Measurements from ENCODE around the gene CCDC12.
"Not testable (repeated sequence)": the region's sequence is repeated elsewhere in the genome, so short reads cannot be mapped to it uniquely, and the experiment has no call there.

CCDC12 gene

DNA sequence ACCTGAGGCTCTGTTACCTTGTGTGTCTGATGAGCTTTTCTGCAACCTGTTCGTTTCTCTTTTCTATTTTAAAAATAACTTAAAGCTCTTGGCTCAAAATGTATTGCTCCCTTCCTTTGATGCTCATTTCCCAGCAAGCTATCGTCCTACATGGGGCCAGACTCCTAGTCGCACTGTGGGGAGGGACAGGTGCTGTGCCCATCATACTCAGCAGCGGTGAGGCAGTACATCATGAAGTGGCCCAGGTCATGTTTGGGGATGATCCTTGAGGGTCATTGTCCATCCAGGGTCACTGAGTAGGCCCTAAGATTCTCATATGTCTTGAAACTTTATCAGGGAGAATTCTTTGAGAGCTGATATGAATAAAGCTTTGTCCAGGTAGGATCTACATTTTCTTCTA lies 57.9 kb downstream of the CCDC12 start:
- DNase-seq = no peak

DNA sequence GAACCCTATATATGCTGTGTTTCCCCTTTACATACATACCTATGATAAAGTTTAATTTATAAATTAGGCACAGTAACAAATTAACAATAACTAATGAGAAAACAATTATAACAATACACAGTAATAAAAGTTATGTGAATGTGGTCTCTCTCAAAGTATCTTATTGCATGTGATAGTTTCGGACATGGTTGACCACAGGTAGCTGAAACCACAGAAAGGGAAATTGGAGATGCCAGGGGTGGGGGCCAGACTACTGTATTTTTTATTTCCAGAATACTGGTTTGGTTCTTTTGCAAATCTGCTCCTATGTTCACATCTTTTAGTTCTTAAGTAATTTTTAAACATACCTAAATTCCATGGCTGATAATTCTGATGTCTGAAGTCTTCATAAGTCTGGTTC lies 58.3 kb downstream of the CCDC12 start:
- DNase-seq = no peak

DNA sequence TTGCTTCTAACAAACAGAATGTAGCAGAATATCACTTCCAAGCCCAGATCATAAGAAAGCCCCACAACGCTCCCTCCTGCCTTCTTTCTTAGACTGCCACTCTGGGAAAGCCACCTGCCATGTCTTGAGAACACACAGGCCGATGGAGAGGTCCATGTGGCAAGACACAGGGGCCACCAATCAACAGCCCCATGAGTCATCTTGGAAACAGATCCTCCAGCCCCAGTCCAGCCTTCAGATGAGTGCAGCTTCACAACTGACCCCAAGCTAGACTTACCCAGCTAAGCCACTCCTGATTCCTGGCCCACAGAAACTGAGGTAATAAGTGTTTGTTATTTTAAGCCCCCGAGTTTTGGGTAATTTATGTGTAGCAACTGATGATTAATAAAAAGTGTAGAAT lies 59.3 kb downstream of the CCDC12 start:
- no peak for DNase-seq

DNA sequence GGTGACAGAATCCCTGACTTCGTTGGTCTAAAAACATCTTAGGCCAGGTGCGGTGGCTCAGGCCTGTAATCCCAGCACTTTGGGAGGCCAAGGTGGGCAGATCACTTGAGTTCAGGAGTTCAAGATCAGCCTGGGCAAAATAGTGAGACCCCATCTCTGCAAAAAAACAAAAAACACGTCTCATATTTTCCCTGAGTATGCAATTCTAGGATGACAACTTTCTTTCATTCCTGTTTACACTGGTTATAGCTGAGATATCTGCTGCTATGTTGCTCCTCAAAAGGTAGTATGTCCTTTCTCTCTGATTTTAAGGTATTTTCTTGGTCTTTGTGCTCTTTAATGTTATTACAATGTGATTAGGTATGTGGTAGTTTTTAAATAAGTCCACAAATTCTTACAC lies 59.7 kb downstream of the CCDC12 start:
- DNase-seq = no peak

DNA sequence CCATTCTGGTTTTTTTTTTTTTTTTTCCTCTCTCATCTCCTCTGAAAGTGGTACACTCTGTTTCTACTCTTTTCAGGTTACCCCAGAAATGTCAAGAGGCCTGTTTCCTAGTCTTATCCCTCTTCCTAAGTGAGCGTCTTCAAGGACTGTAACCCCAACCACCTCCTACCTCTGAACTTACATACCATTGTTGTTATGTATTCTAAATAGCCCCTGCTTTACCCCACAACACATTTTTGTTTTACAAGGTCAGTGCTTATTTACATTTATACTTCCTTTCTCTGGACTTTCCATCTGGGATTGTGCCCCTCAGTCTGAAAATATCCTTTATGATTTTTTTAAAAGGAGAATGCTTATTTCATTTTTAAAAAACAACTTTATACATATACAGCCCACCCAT lies 60.3 kb downstream of the CCDC12 start:
- DNase-seq = no peak

DNA sequence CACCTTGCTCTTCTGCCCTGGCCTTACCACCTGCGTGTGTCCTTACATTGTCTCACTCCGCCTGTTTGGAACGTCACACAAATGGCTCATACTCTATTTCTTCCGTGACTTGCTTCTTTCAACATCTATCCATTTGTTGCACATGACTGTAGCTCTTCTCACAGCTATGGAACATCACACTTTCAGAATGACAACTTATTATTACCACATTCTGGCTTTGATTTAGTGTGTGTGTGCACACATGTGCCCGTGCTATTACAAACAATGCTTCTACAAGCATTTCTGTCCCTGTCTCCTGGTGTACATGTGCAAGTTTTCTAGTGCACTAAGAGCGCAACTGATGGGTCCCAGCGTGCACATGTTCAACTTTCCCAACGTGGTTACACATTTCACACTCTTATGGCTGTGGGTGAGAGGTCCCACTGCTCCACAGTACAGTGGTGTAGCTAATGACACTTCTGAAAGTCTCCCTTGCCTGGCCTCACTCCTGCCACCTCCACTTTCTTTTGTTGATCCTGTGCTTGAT lies 61.2 kb downstream of the CCDC12 start:
- no peak for DNase-seq

DNA sequence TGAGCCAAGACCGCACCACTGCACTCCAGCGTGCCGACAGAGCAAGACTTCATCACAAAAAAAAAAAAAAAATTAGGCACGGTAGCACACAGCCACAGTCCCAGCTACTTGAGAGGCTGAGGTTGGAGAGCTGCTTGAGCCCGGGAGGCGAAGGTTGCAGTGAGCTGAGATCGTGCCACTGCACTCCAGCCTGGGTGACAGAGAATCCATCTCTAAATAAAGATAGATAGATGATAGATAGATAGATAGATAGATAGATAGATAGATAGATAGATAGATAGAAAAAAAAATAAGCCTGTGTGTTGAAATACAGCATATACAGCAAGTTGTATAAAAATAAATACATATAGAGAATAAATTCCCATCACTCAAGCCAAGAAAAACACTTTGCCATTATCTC lies 61.7 kb downstream of the CCDC12 start:
- DNase-seq = no peak

DNA sequence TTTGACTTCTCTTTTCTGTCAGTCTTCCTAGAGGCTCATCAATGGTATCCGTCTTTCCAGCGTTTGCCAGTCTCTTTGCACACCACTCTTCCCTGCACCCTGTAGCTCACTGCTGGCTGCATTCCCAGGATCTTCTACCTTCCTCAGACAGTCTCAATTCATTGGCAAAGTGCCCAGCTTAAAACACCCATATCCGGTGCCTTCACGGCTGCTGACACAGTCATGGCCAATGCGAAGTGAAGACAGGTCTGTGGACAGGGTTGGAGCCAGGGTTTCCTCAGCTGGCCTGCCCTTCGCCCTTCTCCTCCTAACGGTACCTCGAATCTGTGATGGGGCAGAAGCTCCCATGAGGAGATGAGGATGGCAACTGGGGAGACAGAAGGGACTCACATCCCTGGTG lies 62.9 kb downstream of the CCDC12 start:
- no peak for DNase-seq

DNA sequence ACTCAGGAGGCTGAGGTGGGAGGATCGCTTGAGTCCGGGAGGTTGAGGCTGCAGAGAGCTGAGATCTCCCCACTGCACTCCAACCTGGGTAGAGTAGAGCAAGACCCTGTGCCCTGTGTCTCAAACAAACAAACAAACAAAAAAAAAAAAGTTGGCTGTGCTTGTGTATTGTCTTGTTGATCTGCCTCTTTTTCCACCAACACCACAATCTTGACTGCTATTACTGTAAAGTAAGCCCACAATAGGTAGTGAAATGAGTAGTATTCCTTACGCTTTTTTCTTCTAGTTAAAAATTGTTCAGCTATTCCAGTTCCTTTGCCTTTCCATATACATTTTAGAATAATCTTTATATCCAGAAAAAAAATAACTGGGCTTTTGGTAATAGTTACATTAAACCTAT lies 63.6 kb downstream of the CCDC12 start:
- no peak for DNase-seq

DNA sequence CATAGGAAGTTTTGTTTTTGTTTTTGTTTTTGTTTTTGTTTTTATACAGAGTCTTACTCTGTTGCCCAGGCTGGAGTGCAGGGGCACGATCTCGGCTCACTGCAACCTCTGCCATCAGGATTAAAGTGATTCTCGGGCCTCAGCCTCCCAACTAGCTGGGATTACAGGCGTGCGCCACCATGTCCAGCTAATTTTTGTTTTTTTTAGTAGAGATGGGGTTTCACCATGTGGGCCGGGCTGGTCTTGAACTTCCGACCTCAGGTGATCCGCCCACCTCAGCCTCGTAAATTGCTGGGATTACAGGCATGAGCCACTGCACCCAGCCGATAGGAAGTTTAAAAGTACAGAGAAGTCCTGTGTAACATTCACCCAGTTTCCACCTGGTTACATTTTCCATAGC lies 65.6 kb downstream of the CCDC12 start:
- DNase-seq = not testable (repeated sequence)

DNA sequence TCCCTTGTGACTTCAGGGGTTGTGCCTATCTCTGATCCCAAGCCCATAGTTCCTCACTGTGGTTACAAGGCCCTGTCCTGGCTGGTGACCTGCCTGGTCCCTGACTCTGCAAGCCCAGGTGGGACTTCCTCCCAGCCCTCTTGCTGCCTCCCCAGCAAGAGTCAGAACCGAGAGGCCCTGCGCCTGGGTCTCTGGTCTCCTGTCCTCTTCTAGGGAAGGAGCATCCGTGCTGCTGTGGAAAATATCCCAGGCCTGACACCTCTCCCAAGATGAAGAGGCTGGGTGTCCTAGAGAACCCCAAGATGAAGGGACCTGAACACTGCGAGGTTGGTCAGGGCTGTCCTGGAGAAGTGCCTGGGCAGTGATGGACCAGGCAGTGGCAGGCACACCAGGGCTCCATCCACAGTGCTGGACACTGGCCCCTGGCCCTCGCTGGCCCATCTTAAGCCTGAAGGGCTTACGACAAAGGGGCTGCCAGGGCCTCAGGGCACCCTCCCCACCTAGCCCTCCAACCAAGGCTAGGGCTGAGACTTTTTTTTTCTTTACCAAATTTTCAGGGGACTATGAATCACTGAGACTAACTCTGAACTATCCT lies 66.3 kb downstream of the CCDC12 start:
- DNase-seq = no peak

DNA sequence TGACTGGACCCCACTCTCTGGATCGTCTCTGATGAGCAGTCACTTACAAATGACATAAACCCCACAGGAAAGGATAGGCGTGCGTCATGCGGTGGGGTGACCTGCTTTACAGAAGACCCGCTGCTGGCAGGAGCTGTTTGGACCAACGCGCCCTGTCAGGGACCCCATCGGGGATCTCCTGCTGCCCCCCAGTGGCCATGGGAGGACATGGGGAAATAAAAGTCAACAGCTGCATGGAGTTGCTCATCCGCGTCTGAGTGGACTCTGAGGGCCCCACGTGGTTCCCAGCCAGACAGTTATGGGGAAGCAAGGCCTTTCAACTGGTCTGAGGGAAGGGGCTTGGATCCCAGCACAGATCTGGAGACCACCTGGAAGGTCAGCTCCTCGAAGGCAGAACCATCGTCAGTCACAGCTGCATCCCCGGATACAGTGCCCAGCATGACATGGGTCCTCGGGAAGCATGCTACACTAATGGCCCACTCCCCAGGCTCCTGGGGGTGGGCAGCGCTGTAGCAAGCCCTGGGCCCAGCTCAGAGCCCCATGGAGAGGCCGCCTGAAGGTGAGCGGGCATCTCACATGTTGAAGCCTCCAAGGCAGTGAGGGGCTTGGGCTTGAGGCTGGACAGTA lies 66.9 kb downstream of the CCDC12 start:
- DNase-seq = peak; percentile 91

DNA sequence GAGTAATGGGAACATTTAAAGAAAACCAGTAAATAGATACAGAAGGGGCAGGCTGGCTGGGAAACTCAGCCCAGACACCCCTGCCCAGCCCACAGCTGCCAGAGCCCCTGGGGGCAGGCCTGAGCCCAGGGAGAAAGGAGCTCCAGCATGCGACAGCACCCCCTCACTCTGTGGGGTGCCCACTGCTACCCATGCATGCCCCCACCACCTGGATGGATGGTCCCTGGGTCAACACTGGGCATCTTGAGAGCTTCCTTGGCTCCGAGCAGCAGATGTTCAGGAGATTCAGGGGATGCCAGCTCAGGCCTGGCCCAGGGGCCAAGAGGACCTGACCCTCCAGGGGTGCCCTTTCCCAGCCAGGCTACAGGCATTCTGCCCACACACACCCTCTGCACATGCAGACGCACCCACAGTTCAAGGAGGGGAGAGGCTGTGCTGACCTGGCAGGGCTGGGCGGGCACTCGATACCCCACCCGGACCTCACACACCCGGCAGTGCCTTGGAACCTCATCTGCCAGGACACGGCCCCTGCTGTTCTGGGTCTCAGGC lies 67.5 kb downstream of the CCDC12 start:
- DNase-seq = no peak

DNA sequence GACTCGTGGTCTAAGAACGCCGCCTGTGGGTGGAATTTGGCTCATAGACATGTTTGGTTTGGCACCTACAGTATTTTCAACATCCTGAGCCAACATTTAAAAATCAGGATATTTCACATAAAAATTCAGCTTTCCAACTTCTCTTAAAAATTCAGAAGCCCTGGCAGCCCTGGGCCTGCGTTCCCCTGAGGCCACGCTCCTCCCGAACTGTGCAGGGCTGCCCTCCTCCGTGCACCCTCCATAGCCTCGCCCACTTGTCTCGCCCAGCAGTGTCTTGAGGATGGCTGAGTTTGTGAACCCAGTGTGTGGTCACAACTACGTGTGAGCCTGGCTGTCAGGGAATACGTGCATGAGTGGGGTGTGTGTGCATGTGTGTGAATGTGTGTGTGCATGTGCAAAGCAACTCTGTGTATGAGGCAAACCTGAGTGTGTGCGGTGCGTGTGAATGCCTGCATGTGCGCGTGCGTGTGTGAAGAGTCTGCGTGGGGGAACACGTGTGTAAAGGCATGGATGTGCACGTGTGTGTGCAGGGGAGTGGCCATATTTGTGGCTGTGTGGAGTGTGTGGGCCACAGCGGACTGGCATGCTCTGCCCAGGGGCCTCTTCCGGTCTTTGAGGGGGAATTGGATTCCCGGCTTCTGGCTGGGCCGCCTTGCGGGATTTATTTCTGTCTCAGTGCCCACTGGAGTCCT lies 68.1 kb downstream of the CCDC12 start:
- no peak for DNase-seq

DNA sequence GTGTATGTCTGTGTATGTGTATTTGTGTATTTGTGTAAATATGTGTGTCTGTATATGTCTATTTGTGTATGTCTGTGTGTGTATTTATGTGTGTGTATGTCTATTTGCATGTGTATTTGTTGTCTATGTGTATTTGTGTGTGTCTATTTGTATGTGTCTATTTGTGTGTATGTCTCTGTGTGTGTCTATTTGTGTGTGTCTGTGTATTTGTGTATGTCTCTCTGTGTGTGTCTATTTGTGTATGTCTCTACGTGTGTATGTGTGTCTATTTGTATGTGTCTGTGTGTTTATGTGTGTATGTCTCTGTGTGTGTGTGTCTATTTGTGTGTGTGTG lies 68.6 kb downstream of the CCDC12 start:
- DNase-seq = no peak

DNA sequence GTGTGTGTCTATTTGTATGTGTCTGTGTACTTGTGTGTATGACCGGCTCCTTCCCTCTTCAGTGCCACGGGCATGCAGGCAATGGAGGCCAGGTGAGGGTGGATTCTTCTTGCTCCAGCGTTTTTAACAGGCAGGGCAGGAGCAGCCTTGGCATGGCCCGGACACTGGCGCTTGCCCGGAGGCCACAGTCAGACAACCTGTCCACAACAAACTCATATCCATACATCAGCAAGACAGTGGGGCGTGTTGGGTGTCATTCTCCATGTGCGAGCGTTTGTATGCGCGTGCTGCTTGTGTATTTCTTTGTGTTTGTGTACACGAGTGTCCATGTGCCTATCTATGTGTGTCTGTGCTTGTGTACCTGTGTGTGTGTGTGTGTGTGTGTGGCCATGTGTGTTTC lies 69.3 kb downstream of the CCDC12 start:
- no peak for DNase-seq

DNA sequence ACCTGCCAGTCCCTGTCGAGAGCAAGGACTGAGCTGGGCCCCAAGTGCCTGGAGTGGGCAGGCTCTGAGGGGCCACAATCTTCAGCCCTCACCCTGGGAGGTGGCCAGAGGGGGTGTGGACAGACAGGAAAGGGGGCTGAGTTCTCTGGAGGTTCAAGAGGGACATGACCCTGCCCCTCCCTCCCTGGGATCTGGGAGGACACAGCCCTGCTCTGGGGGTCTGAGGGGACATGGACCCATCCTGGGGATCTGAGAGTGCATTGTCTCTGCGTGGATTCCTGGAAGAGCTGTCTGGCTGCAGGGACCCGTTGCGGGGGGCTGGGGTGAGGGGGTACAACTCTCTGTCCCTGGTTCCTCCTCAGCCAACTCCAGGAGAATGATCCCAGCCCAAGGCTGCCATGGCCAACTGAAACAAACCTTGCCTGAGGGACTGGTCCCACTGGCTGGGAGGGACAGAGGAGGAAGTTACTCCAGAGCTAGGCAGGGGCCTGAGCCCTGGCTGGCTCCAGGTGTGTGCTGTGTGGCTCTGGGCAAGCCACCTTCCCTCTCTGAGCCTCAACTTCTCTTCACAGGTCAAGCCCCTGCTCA lies 70.0 kb downstream of the CCDC12 start:
- DNase-seq = no peak

DNA sequence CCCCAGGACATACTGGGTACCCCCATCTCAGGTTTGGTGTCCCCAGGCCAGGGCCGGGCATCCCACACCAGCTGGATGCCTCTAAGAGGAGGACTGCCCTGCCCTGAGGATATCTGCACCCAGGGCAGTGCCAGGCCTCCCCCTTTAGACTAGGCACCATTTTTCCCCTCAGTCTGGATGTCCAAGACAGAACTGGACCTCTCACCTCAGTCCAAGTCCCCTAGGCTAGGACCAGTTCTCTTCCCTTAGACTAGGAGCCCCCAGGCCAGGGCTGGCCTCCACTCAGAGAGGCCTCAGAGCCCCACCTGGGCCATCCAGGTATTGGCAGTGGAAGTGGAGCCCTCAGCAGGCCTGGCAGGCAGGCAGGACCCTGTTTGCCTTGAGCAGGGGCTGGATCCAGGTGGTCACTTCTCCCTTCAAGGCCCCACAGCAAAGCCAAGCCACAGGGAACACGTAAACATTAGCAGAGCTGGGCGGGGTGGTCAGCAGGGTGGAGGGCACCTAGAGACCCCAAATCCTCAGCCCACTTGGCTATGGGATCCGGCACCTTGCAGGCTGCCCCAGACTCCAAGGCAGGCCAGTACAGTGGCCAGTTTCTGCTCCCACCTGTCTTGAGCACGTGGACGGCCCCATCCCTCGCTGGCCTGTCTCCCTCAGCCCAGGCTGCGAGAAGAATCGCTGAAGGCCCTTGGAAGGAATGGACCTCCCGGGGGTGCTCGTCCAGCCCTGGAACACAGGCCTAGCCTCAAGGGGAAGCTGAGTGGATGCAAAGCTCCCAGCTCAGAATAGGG lies 70.7 kb downstream of the CCDC12 start:
- no peak for DNase-seq

DNA sequence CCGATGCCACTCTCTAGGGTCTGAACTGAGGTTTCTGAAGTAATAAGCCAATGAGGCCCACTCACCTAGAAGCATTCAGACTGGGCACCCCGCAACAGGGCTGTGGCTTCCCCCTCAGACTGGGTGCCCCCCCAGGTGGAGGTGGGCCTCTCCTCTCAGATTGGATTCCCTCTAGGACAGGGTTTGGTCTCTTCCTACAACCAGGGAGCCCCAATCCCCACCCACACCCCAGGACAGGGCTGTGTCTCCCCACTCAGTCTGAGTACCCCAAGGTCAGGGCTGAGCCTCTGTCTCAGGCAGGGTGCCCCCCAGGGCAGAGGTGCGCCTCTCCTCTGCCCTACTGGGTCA lies 71.4 kb downstream of the CCDC12 start:
- no peak for DNase-seq

DNA sequence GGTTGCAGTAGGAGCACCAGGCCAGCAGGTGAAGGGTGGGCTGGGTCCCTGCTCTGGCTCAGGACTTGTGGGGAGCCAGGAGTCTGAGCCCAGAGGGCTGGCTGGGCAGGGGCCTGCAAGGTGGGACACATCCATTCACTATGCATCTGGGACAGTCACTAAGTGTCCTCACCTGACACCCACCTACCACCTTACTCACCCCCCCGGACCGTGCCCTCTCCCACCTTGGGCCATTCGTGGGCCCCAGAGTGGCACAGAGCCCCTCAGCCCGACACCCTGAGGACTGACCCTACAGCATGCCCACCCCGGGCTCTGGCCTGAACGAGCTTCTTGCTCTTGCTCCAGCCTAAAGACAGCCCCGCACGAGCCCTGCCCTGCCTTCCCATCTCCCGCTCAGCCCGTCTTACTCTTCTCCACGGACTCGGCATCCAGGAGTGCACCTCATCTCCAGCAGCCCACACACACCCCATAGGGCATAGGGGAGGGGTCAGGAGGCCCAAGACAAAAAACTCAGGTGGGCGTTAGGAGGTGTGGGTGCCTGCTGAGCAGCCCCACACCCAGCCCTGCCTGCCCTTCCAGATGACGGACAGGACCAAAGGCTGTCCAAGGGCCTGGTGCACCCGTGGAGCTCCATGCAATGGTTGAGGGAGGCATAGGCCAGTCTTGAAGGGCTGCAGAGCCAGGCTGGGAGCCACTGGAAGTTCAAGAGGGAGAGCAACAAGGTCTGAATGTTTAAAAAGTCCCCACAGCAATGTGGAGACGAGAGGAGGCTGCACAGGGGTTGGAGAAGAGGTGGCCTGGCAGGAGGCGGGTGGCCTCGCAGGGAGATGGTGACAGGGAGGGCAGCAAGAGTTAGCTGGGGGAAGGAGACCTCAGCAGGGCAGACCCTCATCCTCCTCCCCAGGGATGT lies 72.0 kb downstream of the CCDC12 start:
- no peak for DNase-seq

DNA sequence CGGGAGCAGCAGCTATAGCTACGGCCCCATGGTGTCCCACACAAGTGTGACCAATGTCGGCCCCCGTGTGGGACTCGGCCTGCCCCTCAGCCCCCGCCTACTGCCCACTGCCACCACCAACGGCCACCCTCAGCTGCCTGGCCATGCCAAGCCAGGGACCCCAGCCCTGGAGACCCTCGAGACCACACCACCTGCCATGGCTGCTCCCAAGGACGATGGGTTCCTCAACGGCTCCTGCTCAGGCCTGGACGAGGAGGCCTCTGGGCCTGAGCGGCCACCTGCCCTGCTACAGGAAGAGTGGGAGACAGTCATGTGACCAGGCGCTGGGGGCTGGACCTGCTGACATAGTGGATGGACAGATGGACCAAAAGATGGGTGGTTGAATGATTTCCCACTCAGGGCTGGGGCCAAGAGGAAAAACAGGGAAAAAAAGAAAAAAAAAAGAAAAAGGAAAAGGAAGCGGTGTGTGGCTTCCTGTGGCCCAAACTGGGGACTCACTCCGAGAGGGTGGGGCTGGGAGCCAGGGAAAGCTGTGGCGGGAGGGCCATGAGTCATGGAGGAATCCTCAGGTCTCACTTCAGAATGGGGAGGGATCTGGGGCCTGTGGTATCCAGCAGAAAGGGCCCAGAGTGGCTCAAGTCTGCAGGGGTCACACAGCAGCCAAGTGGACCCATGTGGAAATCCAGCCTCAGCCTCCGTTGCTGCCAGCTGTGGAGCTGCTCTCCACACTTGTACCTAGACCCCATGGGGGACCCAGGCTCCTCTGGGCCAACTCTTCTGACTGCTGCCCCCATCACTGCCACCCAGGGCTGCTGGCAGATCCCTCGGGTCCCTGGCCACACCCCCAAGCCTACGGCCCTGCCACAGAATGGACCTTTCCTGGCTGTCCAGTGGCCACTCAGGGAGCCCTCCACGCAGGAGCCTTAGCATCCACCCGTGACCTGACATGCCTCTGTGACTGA lies 72.9 kb downstream of the CCDC12 start:
- DNase-seq = no peak
